CD4-positive, alpha-beta T cell treated with Interleukin-4 for 4 hours (primary cell): ENCODE data around the gene CHMP4B.
A peak's percentile ranks its signal among the peaks of the same experiment; 100 is the strongest.
"Not testable (repeated sequence)": the region's sequence is repeated elsewhere in the genome, so short reads cannot be mapped to it uniquely, and the experiment has no call there.

Source experiments
- DNase-seq: peaks from one replicate; pipeline ENCODE4 v3.0.0-alpha.2; 2020

Gene CHMP4B

DNA sequence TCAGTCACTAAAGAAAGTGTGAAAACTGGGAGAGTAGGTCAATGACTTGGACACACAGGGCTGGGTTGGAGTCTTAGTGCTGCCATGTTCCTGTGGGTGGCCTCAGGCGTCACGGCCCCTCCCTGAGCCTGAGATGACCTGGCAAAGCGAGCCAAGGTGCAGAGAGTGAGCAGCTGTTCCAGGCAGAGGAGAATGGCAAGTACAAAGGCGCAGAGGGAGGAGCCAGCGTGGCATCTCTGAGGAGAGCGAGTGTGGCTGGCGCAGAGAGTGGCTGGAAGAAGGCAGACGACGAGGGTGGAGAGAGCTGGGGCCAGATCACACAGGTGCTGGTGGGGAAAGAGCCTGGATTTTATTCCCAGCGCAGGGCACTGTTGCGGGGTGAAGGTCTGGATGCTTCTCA is 20.6 kb upstream of the CHMP4B start:
- no peak for DNase-seq

DNA sequence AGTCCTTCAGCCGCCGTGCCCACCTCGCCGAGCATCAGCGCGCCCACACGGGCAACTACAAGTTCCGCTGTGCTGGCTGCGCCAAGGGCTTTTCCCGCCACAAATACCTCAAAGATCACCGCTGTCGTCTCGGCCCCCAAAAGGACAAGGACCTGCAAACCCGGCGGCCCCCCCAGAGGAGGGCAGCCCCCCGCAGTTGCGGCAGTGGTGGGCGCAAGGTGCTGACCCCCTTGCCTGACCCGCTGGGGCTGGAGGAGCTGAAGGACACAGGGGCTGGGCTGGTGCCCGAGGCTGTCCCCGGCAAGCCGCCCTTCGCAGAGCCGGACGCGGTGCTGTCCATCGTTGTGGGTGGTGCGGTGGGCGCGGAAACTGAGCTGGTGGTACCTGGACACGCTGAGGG is 20.1 kb upstream of the CHMP4B start:
- DNase-seq: no peak

- no peak for DNase-seq
These were observed 19.6 kb upstream of the CHMP4B start for GRCh38 chr20:33791540-33791939.

DNA sequence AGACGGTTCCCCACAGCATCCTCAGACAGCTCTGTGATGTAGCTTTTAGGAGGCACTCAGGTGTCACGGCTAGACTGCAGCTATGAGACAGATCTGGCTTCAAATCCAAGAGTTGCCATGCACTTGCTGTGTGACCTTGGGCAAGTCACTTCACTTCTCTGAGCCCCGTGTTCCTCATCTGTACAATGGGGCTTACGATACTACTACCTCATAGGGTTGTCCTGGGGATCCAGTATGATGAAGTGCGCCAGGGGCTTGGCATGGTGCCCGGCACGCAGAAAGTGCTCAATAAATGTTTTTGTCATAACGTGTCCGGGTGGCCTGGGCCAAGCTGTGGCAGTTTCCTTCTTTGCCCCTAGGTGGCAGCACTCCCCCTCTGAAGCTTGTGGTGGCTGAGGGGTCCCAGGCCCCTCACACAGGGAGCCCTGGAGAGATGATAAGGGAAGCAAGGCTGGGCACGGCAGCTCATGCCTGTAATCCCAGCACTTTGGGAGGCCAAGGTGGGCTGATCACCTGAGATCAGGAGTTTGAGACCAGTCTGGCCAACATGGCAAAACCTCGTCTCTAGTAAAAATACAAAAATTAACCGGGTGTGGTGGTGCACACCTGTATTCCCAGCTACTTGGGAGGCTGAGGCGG is 19.1 kb upstream of the CHMP4B start:
- DNase-seq: peak; percentile 45

DNA sequence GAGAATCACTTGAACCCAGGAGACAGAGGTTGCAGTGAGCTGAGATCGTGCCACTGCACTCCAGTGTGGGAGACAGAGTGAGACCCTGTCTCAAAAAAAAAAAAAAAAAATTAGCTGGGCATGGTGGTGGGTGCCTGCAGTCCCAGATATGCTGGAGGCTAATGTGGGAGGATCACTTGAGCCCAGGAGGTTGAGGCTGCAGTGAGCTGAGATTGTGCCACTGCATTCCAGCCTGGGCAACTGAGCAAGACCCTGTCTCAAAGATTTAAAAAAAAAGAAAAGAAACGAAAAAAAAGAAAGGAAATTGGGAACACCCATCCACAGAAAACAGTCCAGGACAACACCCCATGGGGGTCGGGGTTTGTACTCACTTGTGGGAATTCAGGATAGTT is 18.6 kb upstream of the CHMP4B start:
- DNase-seq: not testable (repeated sequence)

DNA sequence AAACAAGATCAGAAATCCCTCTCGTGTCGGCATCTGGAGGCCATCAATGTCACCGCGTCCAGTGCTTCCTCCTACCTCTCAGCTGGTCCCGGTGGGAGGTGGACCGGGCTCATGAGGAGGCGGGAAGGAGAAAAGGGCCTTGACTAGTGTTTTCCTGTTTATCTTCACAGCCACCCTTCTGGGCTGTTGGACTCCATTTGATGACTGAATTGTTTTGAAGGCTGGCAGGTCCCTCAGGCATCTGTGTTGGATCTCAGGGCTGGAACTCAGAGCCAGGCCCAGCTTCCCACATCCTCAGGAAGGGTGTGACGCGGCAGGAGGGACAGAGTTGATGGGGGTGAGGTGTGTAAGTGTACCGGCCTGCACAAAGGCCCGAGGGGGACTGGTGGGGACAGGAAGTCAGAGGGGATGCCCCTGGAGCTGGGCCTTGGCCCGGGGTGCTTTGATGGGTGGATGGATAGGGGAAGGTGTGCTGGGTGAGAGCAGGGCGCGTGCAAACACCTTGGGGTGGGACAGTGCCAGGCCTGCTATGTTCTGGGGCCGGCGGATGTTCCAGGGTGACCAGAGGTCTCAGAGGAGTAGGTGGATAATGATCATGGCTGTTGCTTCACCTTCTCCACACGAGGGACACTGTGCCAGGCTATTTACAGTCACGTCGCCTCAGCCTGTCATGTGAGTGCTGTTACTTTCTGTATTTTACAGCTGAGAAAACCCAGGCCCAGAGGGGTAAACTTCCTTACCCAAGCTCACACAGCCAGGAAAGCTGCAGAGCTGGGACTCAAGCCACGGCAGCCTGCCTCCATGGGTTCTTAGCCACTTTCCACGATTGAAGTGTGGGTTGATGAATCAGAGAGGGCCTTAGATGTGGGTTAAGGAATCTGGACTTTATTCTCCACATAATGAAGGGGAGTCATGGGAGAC is 17.9 kb upstream of the CHMP4B start:
- no peak for DNase-seq

DNA sequence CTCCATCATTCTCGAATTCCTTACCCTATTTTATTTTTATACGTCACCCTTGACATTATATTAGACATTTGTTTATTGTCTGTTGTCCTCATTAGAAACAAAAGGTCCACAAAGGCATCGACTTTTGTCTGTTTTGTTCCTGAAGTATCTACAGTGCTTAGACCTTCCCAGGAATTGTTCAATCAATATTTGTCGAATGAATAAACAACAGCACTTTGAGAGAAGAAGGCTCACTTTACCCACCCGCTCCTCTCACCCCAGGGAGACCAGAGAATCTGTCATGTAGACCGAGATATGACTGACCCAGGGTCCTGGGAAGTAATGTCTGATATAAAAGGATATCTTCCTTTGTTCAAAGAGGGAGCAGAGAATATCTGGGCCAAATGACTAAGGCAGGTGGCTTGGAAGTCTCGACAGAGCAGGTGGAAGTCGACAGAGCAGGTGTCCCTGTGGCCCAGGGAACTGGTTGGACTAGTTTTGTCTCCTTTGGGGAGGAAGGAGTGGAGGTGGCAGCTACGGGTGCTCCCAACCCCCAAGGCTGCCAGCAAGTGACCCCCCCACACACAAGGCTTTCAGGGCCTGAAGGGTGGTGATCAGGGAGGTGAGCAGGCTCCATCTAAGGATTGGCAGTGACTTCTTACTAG is 14.8 kb upstream of the CHMP4B start:
- no peak for DNase-seq

- DNase-seq: no peak
These were observed 14.1 kb upstream of the CHMP4B start for GRCh38 chr20:33796907-33797544.

- no peak for DNase-seq
These were observed 12.7 kb upstream of the CHMP4B start for GRCh38 chr20:33798444-33798843.

DNA sequence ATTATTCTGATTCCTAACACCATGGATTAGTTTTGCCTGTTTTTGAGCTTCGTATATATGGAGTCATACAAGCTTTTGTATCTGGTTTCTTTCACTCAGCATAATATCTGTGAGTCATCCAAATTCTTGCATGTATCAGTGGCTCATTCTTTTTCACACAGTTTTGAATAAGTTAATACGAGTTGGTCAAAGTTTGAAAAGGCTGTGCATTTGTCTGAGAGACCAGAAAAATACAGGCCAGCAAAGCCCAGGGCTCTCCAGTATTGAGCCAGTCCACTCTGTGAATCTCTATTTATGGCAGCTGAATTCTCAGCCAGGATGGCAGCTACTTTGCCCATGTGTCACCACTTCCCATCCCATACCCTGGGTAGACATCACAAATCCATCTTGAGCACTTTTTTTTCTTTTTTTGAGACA is 7.2 kb upstream of the CHMP4B start:
- no peak for DNase-seq

DNA sequence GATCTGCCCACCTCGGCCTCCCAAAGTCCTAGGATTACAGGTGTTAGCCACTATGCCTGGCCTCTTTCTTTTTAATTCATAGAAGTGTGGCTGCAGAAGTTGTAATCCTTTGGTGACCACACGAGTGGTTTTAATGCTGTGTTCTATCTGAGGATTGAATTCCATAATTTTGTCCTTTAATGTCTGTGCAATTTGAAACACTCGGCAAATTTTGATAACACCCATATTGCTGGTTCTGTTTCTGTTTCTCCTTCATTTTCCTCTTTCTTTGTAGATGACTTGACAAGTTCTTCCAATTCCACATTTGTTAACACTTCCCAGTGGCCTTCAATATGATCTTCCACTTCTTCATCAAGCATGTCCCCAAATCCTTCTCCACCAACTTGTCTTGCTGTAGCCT is 2.8 kb upstream of the CHMP4B start:
- DNase-seq: no peak

GRCh38 chr20:33810259-33810658 is 889 bp upstream of the CHMP4B start:
- no peak for DNase-seq

DNA sequence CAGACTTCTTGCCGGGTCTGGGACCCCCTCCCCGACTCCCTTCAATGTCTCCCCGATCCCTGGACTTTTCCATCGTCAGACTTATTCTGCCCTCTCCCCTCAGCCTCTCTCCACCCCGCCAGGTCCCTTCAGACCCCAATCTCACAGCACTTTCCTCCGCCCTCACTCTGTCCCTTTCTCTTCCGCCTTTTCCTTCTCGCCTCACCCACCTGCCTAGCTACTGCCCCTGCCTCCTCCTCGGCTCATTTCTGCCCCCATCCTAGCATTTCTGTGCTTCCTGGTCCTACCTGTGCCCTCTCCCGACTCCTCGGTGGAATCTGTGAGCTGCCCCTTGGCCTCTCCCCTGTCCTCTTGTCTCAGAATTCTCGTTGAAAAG is 616 bp downstream of the CHMP4B start:
- no peak for DNase-seq

- peak; percentile 42 for DNase-seq
These were observed 1.2 kb downstream of the CHMP4B start for GRCh38 chr20:33812152-33812849.

GRCh38 chr20:33812908-33813462 is 1.8 kb downstream of the CHMP4B start:
- no peak for DNase-seq

GRCh38 chr20:33814238-33814712 is 3.1 kb downstream of the CHMP4B start:
- no peak for DNase-seq

DNA sequence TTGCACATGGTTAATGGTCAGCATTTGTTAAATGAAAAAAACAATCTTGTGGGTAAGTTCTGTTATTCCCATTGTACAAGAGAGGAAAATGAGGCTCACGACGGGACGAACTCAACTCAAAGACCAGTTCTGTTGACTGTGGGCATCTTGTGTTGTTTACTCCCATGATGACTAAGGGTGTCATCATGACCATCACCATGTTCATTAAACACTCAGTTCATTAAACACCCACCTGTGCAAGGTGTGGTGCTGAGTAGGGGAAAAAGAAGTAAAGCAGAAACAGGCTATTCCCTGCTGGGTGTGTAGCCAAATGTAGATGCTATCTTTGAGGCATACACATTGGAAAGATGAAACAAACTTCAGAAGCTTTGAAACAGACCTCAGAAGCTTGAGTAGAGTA is 4.5 kb downstream of the CHMP4B start:
- no peak for DNase-seq

DNA sequence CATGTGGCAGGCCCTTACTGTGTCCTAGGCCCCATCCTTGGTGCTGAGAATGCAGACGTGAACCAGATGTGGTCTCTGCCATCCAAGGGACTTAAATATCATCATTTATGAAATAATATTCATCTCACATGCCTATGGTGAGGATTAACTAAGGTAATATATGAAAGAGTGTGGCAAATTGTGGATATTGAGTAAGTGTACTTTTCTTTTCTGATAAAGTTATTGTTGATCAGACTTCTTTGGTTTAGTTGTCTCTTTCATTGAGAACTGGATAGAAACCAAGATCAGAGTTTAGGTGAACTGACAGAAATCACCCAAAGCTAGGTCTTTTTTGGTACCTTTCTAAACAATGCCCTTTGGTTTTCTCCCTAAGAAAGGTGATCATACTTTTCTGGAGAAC is 5.0 kb downstream of the CHMP4B start:
- no peak for DNase-seq

GRCh38 chr20:33817411-33817810 is 6.3 kb downstream of the CHMP4B start:
- DNase-seq: no peak

GRCh38 chr20:33819456-33819855 is 8.3 kb downstream of the CHMP4B start:
- DNase-seq: no peak

GRCh38 chr20:33820362-33820761 is 9.2 kb downstream of the CHMP4B start:
- no peak for DNase-seq

GRCh38 chr20:33821270-33821836 is 10.2 kb downstream of the CHMP4B start:
- no peak for DNase-seq
